ENCODE data around the gene DENND4A.

- TF ChIP-seq, protein P1, sequence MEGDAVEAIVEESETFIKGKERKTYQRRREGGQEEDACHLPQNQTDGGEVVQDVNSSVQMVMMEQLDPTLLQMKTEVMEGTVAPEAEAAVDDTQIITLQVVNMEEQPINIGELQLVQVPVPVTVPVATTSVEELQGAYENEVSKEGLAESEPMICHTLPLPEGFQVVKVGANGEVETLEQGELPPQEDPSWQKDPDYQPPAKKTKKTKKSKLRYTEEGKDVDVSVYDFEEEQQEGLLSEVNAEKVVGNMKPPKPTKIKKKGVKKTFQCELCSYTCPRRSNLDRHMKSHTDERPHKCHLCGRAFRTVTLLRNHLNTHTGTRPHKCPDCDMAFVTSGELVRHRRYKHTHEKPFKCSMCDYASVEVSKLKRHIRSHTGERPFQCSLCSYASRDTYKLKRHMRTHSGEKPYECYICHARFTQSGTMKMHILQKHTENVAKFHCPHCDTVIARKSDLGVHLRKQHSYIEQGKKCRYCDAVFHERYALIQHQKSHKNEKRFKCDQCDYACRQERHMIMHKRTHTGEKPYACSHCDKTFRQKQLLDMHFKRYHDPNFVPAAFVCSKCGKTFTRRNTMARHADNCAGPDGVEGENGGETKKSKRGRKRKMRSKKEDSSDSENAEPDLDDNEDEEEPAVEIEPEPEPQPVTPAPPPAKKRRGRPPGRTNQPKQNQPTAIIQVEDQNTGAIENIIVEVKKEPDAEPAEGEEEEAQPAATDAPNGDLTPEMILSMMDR (IDR thresholded peaks at IDR 0.05) = no peak
- TF ChIP-seq POLR2AphosphoS5 (IDR thresholded peaks at IDR 0.05) (no peak), POLR2A (IDR thresholded peaks at IDR 0.05; ENCODE audit: low read depth) (no peak), EP300 (IDR thresholded peaks at IDR 0.05) (no peak)
These were observed 53.4 kb downstream of the DENND4A start for GRCh38 chr15:65738649-65739048.
